ENCODE results near the gene ANKLE1.
"Not testable (repeated sequence)": the region's sequence is repeated elsewhere in the genome, so short reads cannot be mapped to it uniquely, and the experiment has no call there.

Gene ANKLE1

GRCh38 chr19:17266589-17266974 lies 15.1 kb upstream of the ANKLE1 start:
- Histone ChIP-seq H3K4me1 (peaks cover 34 to 49% (median 43%) of the 10 kb centered on the region in 10 experiments), H3K27ac (peak overlapping the region; percentile 24 to 80 (median 64); a peak in 20 of 22 replicates), H3K4me3 (peak overlapping the region in 8 of 10 experiments; percentile 24 to 47 (median 39); a peak in 13 of 20 replicates), H3K9me3 (replicated peaks in 1 of 11) (no peaks in the 10 kb centered on the region), H3K27me3 (no peaks in the 10 kb centered on the region), H3K36me3 (peaks cover 17 to 32% (median 29%) of the 10 kb centered on the region in 11 experiments), H4K20me1 (no peaks in the 10 kb centered on the region), H3K9ac (peak overlapping the region in 8 of 11 experiments; percentile 35 to 62 (median 54); a peak in 14 of 22 replicates), H3K4me2 (peak overlapping the region; percentile 38 to 71 (median 58))
- no peak for TF ChIP-seq Cebpa-rat (IDR thresholded peaks at IDR 0.05)

GRCh38 chr19:17266975-17267788 lies 14.5 kb upstream of the ANKLE1 start, which contains the start of gene BABAM1:
Gene BABAM1, plus strand, starts transcription at chr19:17267443. Its CDS starts 1,364 bp downstream, at chr19:17268807.
- H4K20me1 ChIP-seq, result no peaks in the 10 kb centered on the region
- TF ChIP-seq Cebpa-rat (IDR thresholded peaks at IDR 0.05), result no peak
- H3K4me1 ChIP-seq, result peaks cover 34 to 55% (median 46%) of the 10 kb centered on the region in 10 experiments
- H3K4me3 ChIP-seq, result peak within 1 kb of the TSS; percentile 75 to 96 (median 90)
- peak within 1 kb of the TSS; percentile 89 to 100 (median 97) for H3K4me2 ChIP-seq
- H3K9ac ChIP-seq, result peak within 1 kb of the TSS; percentile 83 to 93 (median 88)
- H3K27me3 ChIP-seq, result no peaks in the 10 kb centered on the region
- peaks cover 23 to 38% (median 35%) of the 10 kb centered on the region in 11 experiments for H3K36me3 ChIP-seq
- H3K27ac ChIP-seq, result peak within 1 kb of the TSS; percentile 46 to 91 (median 85)
- no peaks in the 10 kb centered on the region for H3K9me3 ChIP-seq (replicated peaks in 1 of 11)

- Histone ChIP-seq H3K36me3 (peaks cover 32 to 53% (median 48%) of the 10 kb centered on the region in 11 experiments), H3K9me3 (replicated peaks in 1 of 11) (no peaks in the 10 kb centered on the region), H4K20me1 (no peaks in the 10 kb centered on the region), H3K9ac (peak overlapping the region in 10 of 11 experiments; percentile 83 to 93 (median 88); a peak in 17 of 22 replicates), H3K4me1 (peaks cover 34 to 54% (median 48%) of the 10 kb centered on the region in 10 experiments), H3K27me3 (no peaks in the 10 kb centered on the region), H3K27ac (peak overlapping the region in 10 of 11 experiments; percentile 75 to 91 (median 85); a peak in 20 of 22 replicates), H3K4me3 (peak overlapping the region in 7 of 10 experiments; percentile 75 to 94 (median 91); a peak in 9 of 20 replicates), H3K4me2 (peak overlapping the region; percentile 89 to 100 (median 97))
- TF ChIP-seq Cebpa-rat (IDR thresholded peaks at IDR 0.05), result no peak
Observed at GRCh38 chr19:17268754-17269153, 12.9 kb upstream of the ANKLE1 start.

- not testable (repeated sequence) for H3K4me2 ChIP-seq; H3K27me3 ChIP-seq; H3K27ac ChIP-seq; H4K20me1 ChIP-seq; H3K9me3 ChIP-seq (replicated peaks in 1 of 11); H3K9ac ChIP-seq; H3K4me3 ChIP-seq
- H3K4me1 ChIP-seq, result peaks cover 0 to 18% (median 10%) of the 10 kb centered on the region in 10 experiments; a peak in 15 of 20 replicates
- H3K36me3 ChIP-seq, result peaks cover 70 to 100% (median 92%) of the 10 kb centered on the region in 11 experiments
Observed at GRCh38 chr19:17274892-17275291, 6.8 kb upstream of the ANKLE1 start.

GRCh38 chr19:17275441-17276175 lies 6.1 kb upstream of the ANKLE1 start:
- Histone ChIP-seq H3K4me1 (peaks cover 0 to 25% (median 12%) of the 10 kb centered on the region in 10 experiments; a peak in 19 of 20 replicates), H3K36me3 (peaks cover 69 to 95% (median 85%) of the 10 kb centered on the region in 11 experiments), H3K4me3 (no peak overlapping the region), H3K27ac (no peak overlapping the region), H4K20me1 (no peaks in the 10 kb centered on the region), H3K9ac (0 out of 22 replicates have a peak overlapping the region, but pooled peaks of 1 of the 11 experiments have one; percentile 14), H3K9me3 (replicated peaks in 1 of 11) (no peaks in the 10 kb centered on the region), H3K27me3 (no peaks in the 10 kb centered on the region), H3K4me2 (no peak overlapping the region)
- no peak for TF ChIP-seq Cebpa-rat (IDR thresholded peaks at IDR 0.05)

- peaks cover 10 to 38% (median 21%) of the 10 kb centered on the region in 10 experiments for H3K4me1 ChIP-seq
- no peaks in the 10 kb centered on the region for H3K27me3 ChIP-seq
- no peak for TF ChIP-seq Cebpa-rat (IDR thresholded peaks at IDR 0.05)
- peaks cover 49 to 74% (median 65%) of the 10 kb centered on the region in 11 experiments for H3K36me3 ChIP-seq
- H3K9me3 ChIP-seq (replicated peaks in 1 of 11), result no peaks in the 10 kb centered on the region
- peaks cover 0 to 19% (median 15%) of the 10 kb centered on the region in 11 experiments; a peak in 19 of 22 replicates for H4K20me1 ChIP-seq
- no peak overlapping the region for H3K9ac ChIP-seq
- H3K4me2 ChIP-seq, result peak overlapping the region in 2 of 11 experiments; percentile 7 to 21; a peak in 2 of 22 replicates
- H3K4me3 ChIP-seq, result no peak overlapping the region
- peak overlapping the region in 1 of 11 experiments; percentile 18; a peak in 2 of 22 replicates for H3K27ac ChIP-seq
Observed at GRCh38 chr19:17279436-17279835, 2.3 kb upstream of the ANKLE1 start.

GRCh38 chr19:17282488-17283125 lies 906 bp downstream of the ANKLE1 start:
- Histone ChIP-seq H3K4me2 (peak overlapping the region; percentile 80 to 98 (median 93)), H3K9me3 (replicated peaks in 1 of 11) (no peaks in the 10 kb centered on the region), H3K27me3 (no peaks in the 10 kb centered on the region), H3K9ac (peak overlapping the region; percentile 77 to 89 (median 84)), H3K4me1 (peaks cover 10 to 38% (median 21%) of the 10 kb centered on the region in 10 experiments), H3K27ac (peak overlapping the region in 10 of 11 experiments; percentile 59 to 87 (median 80); a peak in 19 of 22 replicates), H4K20me1 (peaks cover 0 to 40% (median 26%) of the 10 kb centered on the region in 11 experiments; a peak in 19 of 22 replicates), H3K36me3 (peaks cover 22 to 72% (median 58%) of the 10 kb centered on the region in 11 experiments), H3K4me3 (peak overlapping the region; percentile 61 to 85 (median 73))
- no peak for TF ChIP-seq Cebpa-rat (IDR thresholded peaks at IDR 0.05)

- Histone ChIP-seq H3K9ac (peak overlapping the region in 5 of 11 experiments; percentile 44 to 89 (median 88); a peak in 9 of 22 replicates), H3K27me3 (no peaks in the 10 kb centered on the region), H3K4me2 (peak overlapping the region in 8 of 11 experiments; percentile 80 to 98 (median 93); a peak in 13 of 22 replicates), H3K9me3 (replicated peaks in 1 of 11) (no peaks in the 10 kb centered on the region), H3K4me3 (0 out of 20 replicates have a peak overlapping the region, but pooled peaks of 1 of the 10 experiments have one; percentile 80), H4K20me1 (peaks cover 0 to 40% (median 26%) of the 10 kb centered on the region in 11 experiments; a peak in 19 of 22 replicates), H3K36me3 (peaks cover 18 to 63% (median 54%) of the 10 kb centered on the region in 11 experiments), H3K27ac (no peak overlapping the region), H3K4me1 (peaks cover 10 to 38% (median 24%) of the 10 kb centered on the region in 10 experiments)
- TF ChIP-seq Cebpa-rat (IDR thresholded peaks at IDR 0.05), result no peak
Observed at GRCh38 chr19:17283504-17283996, 1.8 kb downstream of the ANKLE1 start.

All from BLaER1 treated with 17β-estradiol and CSF1 and Interleukin-3, amounts not matched to agents 10 nM and 100 nM (cell line).